Ramos (cell line): ENCODE measurements around the gene GPR171.

Source experiments
- in situ Hi-C: fragments of 300-500 bp; cut with MboI; formaldehyde crosslinking; loops from one replicate; pipeline ENCODE4 v1.14.3; 2022; ENCODE audit warnings: low sequenced_read_pairs; ENCODE audit not compliant: unreplicated experiment

The GPR171 gene

DNA sequence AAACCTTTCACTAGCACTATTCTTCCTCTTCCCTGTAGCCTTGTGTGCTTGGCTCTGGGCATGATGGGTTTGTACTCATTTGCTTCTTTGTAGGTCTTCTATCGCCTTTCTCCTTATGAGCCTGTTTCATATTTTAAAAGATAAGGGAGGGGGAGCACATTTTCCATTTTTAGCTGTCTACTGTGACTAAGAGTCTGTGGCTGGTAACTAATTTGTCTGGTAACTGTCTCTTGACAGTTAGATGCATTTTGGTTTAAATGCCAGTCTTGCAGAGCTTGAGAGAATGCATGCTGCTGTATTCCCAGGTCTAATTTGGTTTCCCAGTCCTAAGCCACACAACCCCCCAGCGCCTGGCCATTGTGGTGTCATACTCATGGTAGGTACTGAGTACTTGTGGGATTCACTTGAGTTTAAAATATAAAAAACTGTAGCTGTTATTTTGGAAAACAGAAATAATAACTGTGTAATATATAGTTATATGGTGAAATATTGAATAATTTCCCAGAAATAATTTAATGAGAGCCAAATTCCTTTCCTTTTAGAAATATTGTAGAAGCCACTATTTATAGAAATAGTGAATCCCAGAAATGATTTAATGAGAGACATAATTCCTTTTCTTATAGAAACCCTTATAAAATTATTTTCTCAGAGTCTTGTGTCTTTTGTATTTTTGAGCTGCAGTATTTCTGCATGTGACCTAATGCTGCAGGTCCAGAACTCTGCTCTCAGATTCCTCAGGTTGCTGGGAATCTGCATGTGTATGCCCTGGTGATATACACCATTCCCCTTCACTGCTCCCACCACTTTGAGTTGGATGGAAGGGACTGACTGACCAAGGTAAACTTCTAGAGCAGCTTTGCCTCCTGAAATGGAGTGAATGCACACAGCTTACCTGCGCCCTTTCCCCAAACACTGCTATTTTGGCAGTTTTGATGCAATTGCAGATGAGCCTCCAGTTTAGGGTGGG, 13.9 kb upstream of the GPR171 start:
- in situ Hi-C loops = no loop called here

GRCh38 chr3:151214459-151214858, 11.4 kb upstream of the GPR171 start:
- in situ Hi-C loops = no loop called here

- in situ Hi-C loops = no loop called here
Measured at GRCh38 chr3:151213881-151214280, 10.9 kb upstream of the GPR171 start.

GRCh38 chr3:151213151-151213550, 10.1 kb upstream of the GPR171 start:
- in situ Hi-C loops = no loop called here

- in situ Hi-C loops = no loop called here
Measured at GRCh38 chr3:151210676-151211381, 7.8 kb upstream of the GPR171 start.

DNA sequence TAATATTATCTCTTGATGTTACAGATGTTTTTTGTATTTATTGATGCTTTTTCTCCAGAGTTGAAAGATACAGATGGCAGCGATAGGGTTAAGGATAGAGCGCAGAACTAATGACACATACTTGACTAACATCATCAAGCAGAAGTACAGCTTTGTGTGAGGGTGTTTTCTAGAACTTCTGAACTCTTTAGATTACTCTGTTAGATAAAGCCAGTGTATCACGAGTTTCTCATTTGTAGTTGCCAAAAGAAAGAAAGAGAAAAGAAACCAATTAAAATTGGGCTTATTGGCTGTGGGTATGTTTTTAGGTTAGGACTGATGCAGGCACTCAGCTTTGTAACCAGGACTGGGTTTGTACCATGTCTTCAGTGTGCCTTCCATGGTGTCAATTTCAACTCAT, 6.6 kb upstream of the GPR171 start:
- in situ Hi-C loops = no loop called here

DNA sequence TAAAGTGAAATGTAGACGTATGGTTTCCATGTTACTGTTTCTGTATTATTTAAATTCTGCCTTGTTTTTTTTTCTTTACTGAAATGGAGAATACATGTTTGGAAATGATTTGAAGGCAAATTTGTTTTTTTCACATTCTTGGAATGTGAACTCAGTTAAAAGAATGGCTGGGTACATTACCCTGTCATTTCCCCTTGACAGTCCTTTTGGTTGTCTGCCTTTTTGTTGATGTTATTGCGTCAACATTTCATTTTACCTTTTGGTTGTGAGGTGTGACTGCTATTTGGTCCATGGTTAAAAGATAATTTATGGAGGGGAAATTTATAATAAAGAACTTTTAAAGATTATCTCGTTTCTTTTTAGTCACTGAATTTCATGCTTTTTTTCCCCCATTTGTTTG, 3.2 kb upstream of the GPR171 start:
- in situ Hi-C loops = no loop called here

GRCh38 chr3:151205482-151205881, 2.5 kb upstream of the GPR171 start:
- in situ Hi-C loops = no loop called here

DNA sequence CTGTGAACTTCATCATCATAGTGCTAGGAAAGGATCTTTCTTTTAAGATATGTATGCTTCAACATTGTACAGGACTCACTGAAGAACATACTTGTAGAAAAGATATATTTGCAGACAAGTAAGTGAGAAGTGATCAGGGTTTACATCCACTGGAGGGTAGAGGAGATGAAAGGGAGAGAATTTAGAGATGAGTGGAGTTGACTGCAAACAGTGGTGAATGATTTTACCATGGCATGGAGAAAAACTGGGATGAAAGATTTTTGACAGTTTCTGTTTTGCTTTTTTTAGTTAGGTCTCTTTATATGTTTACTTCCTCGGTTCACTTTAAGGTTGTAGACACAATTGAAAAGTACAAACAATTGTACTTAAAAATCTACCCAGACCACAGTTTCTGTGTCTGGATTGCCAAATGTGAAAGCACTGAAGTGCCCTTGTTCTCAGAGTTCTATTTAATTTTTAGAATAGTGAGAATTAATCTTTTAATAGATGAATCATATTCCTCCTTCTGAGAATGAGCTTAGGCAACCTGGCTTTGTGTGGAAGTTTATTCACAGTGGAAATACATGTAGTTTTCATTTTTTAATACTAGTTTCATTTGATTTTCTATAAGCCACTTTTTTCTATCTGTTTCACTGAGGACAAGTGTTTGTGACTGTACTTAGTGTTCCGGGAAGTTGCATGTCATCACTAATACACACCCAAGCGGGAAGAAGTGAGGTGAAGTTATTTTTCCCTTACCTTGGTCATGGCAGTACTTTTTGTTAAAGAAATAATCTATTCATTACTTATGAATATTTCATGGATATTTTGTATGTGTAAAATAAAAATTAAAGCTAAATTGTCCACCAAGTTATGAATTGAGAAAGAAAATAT, 1.8 kb upstream of the GPR171 start:
- in situ Hi-C loops = no loop called here

- in situ Hi-C loops = no loop called here
Measured at GRCh38 chr3:151201051-151201730, 1.8 kb downstream of the GPR171 start.

GRCh38 chr3:151200586-151200985, 2.4 kb downstream of the GPR171 start:
- in situ Hi-C loops = no loop called here

GRCh38 chr3:151199554-151200438, 3.2 kb downstream of the GPR171 start:
- in situ Hi-C loops = no loop called here

DNA sequence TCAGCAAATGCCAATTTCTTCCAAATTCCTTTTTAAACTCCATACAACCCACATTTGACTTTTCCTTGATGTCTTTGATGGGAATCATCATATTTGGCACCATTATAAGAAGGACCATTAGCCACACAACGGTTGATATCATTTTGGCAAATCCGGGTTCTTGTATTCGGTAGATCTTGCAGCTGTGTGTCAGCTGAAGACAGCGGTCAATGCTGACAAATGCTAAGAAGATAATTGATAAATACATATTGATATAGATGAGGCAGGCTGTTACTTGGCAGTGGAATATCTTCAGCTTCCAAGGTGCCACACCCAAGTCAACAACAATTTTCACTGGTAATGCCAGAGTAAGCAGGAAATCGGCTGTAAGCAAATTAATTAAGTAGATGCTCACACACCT, 4.2 kb downstream of the GPR171 start:
- in situ Hi-C loops = no loop called here

- in situ Hi-C loops = no loop called here
Measured at GRCh38 chr3:151197981-151198767, 4.8 kb downstream of the GPR171 start.

- in situ Hi-C loops = no loop called here
Measured at GRCh38 chr3:151197228-151197627, 5.8 kb downstream of the GPR171 start.

GRCh38 chr3:151196434-151196833, 6.6 kb downstream of the GPR171 start:
- in situ Hi-C loops = no loop called here

DNA sequence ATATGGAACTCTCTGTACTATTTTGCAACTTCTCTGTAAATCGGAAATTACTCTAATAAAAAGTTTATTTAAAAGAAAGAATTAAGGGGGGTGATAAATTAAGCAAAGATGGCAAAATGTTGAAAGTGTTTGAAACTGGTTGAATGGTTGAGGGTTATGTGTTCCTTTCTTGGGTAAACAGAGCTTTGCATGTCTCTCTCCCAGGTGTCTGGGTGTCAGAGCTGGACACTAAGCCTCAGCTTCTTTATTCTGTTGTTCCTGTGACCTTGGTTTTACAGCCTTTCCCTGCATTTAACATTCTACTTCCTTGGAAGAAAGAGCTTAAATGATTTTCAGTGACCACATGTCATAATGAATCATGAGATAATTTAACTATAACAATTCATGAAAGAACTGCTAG, 7.2 kb downstream of the GPR171 start:
- in situ Hi-C loops = no loop called here

GRCh38 chr3:151192545-151192944, 10.5 kb downstream of the GPR171 start:
- in situ Hi-C loops = no loop called here
